DOHH2 (cell line): ENCODE measurements around the gene CRAMP1.

Source experiments
- H3F3A ChIP-seq: fragments of 200-600 bp; sonication (generic), shearing (Covaris generic); 2 replicates; pipeline ENCODE4 v1.6.0; 2016; ENCODE audit warnings: antibody characterized with exemption, mild to moderate bottlenecking; ENCODE audit not compliant: control insufficient read depth, insufficient read depth
- H3K27ac ChIP-seq: fragments of 200-600 bp; sonication (generic); 2 replicates; pipeline ENCODE4 v1.5.1; 2014; ENCODE audit warnings: low read depth, mild to moderate bottlenecking, low read length, moderate library complexity
- H3K27me3 ChIP-seq: fragments of 200-600 bp; sonication (generic); 2 replicates; pipeline ENCODE4 v1.6.1; 2014; ENCODE audit warnings: mild to moderate bottlenecking, low read length, mixed read lengths; ENCODE audit not compliant: control insufficient read depth
- H3K36me3 ChIP-seq: fragments of 200-600 bp; sonication (generic); 2 replicates; pipeline ENCODE4 v1.6.1; 2014; ENCODE audit warnings: mild to moderate bottlenecking, low read length, moderate library complexity, mixed read lengths; ENCODE audit not compliant: control insufficient read depth
- H3K4me1 ChIP-seq: fragments of 200-600 bp; sonication (generic); 2 replicates; pipeline ENCODE4 v1.6.1; 2014; ENCODE audit warnings: mild to moderate bottlenecking, low read length, mixed read lengths; ENCODE audit not compliant: control insufficient read depth
- H3K4me2 ChIP-seq: fragments of 200-600 bp; sonication (generic); 2 replicates; pipeline ENCODE4 v1.6.0; 2014; ENCODE audit warnings: mild to moderate bottlenecking, low read length, moderate library complexity
- H3K4me3 ChIP-seq: fragments of 200-600 bp; sonication (generic); 2 replicates; pipeline ENCODE4 v1.5.1; 2014; ENCODE audit warnings: mild to moderate bottlenecking, low read length, mixed read lengths
- H3K79me2 ChIP-seq: fragments of 200-600 bp; sonication (generic); 2 replicates; pipeline ENCODE4 v1.6.1; 2014; ENCODE audit warnings: mild to moderate bottlenecking, low read length, mixed read lengths; ENCODE audit not compliant: control insufficient read depth
- H3K9me2 ChIP-seq: fragments of 200-600 bp; sonication (generic); replicated peaks from 2 replicates; pipeline ENCODE4 v1.6.1; 2014; ENCODE audit warnings: mild to moderate bottlenecking, low read length, mixed read lengths; ENCODE audit not compliant: control insufficient read depth
- H3K9me3 ChIP-seq: fragments of 200-600 bp; sonication (generic); 2 replicates; pipeline ENCODE4 v1.6.1; 2014; ENCODE audit warnings: antibody characterized with exemption, low read length, mixed read lengths; ENCODE audit not compliant: control insufficient read depth, insufficient read depth
- H4K20me1 ChIP-seq: fragments of 200-600 bp; sonication (generic); 2 replicates; pipeline ENCODE4 v1.6.0; 2014; ENCODE audit warnings: low read depth, mild to moderate bottlenecking, antibody characterized with exemption, low read length, moderate library complexity; ENCODE audit not compliant: control insufficient read depth, insufficient read depth
- CTCF ChIP-seq: fragments of 200-600 bp; sonication (generic); IDR thresholded peaks from one replicate; pipeline ENCODE4 v1.5.1; 2014; ENCODE audit warnings: antibody characterized with exemption, mild to moderate bottlenecking, low read depth, low read length; ENCODE audit not compliant: poor library complexity, severe bottlenecking
- EZH2phosphoT487 ChIP-seq: fragments of 200-600 bp; sonication (generic); IDR thresholded peaks from 2 replicates; pipeline ENCODE4 v1.6.1; 2017; ENCODE audit warnings: borderline replicate concordance, mild to moderate bottlenecking, antibody characterized with exemption, low read length, moderate library complexity, mixed read lengths

The CRAMP1 gene

GRCh38 chr16:1681032-1681431, 68.9 kb downstream of the CRAMP1 start:
- Histone ChIP-seq H3K36me3 (peaks cover 67% of the 10 kb centered on the region), H3K9me3 (no peaks in the 10 kb centered on the region), H3F3A (0 out of 2 replicates have a peak, but pooled peaks cover 5% of the 10 kb centered on the region), H4K20me1 (peaks cover 17% of the 10 kb centered on the region), H3K4me2 (no peak overlapping the region), H3K27me3 (no peaks in the 10 kb centered on the region), H3K4me3 (no peak overlapping the region), H3K79me2 (peaks cover 84% of the 10 kb centered on the region), H3K27ac (no peak overlapping the region), H3K4me1 (peaks cover 26% of the 10 kb centered on the region), H3K9me2 (no peaks in the 10 kb centered on the region)
- TF ChIP-seq CTCF, result no peak
- no peak for TF ChIP-seq EZH2phosphoT487

GRCh38 chr16:1687427-1688316, 75.5 kb downstream of the CRAMP1 start:
- Histone ChIP-seq H3K27ac (no peak overlapping the region), H3K4me2 (no peak overlapping the region), H3K27me3 (no peaks in the 10 kb centered on the region), H4K20me1 (peaks cover 18% of the 10 kb centered on the region; the same call in 1 of the 2 replicates), H3F3A (no peaks in the 10 kb centered on the region), H3K79me2 (peaks cover 99% of the 10 kb centered on the region), H3K9me2 (no peaks in the 10 kb centered on the region), H3K4me3 (no peak overlapping the region), H3K9me3 (no peaks in the 10 kb centered on the region), H3K36me3 (peaks cover 90% of the 10 kb centered on the region), H3K4me1 (no peaks in the 10 kb centered on the region)
- TF ChIP-seq CTCF, result no peak
- TF ChIP-seq EZH2phosphoT487, result no peak

GRCh38 chr16:1688807-1689560, 76.8 kb downstream of the CRAMP1 start:
- no peaks in the 10 kb centered on the region for H3K27me3 ChIP-seq
- no peak for TF ChIP-seq EZH2phosphoT487
- TF ChIP-seq CTCF, result no peak
- H3K27ac ChIP-seq, result no peak overlapping the region
- no peaks in the 10 kb centered on the region for H3F3A ChIP-seq
- H3K9me2 ChIP-seq, result no peaks in the 10 kb centered on the region
- H3K79me2 ChIP-seq, result peaks cover 99% of the 10 kb centered on the region
- H3K4me2 ChIP-seq, result no peak overlapping the region
- no peak overlapping the region for H3K4me3 ChIP-seq
- H3K36me3 ChIP-seq, result peaks cover 93% of the 10 kb centered on the region
- H4K20me1 ChIP-seq, result peaks cover 13% of the 10 kb centered on the region; the same call in 1 of the 2 replicates
- no peaks in the 10 kb centered on the region for H3K9me3 ChIP-seq
- H3K4me1 ChIP-seq, result no peaks in the 10 kb centered on the region
